Measurements from ENCODE around the gene LRRN2.
"Not testable (repeated sequence)": the region's sequence is repeated elsewhere in the genome, so short reads cannot be mapped to it uniquely, and the experiment has no call there.

LRRN2 gene

DNA sequence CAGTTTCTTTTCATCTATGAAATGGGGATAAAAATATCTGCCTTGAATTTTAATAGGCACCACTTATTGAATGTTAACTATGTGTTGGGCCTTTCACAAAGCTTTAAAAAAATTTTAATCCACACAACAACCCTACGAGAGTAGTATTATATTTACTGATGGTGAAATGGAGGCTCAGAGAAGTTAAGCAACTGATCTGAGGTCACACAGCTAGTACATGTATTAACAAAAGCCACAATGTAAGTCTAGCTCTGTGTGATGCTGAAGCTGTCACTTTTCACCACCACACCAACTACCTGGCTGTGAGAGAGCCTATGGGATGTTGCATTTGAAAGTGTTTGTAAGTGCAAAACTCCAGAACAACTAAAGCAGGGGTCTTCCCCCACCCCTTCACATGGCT, 44.1 kb downstream of the LRRN2 start:
- no peak overlapping the region for H3K4me3 ChIP-seq (ENCODE audit: low read depth, low read length)
- TF ChIP-seq, protein P1, sequence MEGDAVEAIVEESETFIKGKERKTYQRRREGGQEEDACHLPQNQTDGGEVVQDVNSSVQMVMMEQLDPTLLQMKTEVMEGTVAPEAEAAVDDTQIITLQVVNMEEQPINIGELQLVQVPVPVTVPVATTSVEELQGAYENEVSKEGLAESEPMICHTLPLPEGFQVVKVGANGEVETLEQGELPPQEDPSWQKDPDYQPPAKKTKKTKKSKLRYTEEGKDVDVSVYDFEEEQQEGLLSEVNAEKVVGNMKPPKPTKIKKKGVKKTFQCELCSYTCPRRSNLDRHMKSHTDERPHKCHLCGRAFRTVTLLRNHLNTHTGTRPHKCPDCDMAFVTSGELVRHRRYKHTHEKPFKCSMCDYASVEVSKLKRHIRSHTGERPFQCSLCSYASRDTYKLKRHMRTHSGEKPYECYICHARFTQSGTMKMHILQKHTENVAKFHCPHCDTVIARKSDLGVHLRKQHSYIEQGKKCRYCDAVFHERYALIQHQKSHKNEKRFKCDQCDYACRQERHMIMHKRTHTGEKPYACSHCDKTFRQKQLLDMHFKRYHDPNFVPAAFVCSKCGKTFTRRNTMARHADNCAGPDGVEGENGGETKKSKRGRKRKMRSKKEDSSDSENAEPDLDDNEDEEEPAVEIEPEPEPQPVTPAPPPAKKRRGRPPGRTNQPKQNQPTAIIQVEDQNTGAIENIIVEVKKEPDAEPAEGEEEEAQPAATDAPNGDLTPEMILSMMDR (IDR thresholded peaks at IDR 0.05; ENCODE audit: low read depth, low read length): no peak

DNA sequence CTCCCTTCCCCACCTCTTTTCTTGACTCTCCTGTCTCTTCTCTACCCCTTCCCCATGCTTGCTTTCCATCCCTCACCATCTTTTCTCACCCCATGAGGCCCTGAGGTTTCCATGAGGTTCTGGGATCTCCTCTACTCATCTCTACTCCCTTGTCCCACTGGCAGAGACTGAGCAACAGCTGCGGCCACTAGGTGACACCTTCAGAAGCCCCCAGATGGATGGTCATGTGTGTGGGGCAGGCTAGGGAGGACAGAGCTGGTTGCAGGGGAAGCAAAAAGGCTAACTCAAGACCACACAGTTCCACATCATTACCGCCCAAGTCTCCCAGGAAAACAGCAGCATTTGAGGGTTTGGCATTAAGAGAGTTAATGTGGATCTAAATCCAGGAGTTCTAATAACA, 45.0 kb downstream of the LRRN2 start:
- TF ChIP-seq, protein P1 (IDR thresholded peaks at IDR 0.05; ENCODE audit: low read depth, low read length): no peak

DNA sequence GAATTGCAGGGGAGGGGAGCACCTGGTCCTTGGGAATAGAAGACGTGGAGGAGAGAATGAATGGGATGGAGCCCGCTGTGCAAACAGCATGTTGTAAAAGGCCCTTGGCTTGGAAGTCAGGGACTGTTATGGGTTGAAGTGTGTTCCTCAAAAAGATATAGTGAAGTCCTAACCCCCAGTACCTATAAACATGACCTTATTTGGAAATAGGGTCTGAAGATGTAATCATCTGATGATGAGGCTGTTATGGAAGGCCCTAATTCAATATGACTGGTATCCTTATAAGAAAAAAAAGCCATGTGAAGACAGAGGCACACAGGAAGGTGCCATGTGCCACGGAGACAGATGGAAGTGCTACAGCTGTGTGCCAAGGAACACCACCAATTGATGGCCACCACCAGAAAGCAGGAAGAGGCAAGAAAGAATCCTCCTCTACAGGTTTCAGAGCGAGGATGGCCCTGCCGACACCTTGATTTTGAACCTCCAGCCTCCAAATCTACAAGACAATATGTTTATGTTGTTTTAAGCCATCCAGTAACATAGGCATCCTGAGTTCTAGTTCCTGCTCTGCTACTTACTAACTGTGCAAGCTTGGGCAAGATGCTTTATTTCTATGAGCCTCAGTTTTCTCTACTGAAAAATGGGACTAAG, 51.2 kb downstream of the LRRN2 start:
- TF ChIP-seq, protein P1 (IDR thresholded peaks at IDR 0.05; ENCODE audit: low read depth, low read length): no peak

More for the DNA sequence above, 45.0 kb downstream of the LRRN2 start:
- H3K4me3 ChIP-seq (ENCODE audit: low read depth, low read length): no peak overlapping the region

DNA sequence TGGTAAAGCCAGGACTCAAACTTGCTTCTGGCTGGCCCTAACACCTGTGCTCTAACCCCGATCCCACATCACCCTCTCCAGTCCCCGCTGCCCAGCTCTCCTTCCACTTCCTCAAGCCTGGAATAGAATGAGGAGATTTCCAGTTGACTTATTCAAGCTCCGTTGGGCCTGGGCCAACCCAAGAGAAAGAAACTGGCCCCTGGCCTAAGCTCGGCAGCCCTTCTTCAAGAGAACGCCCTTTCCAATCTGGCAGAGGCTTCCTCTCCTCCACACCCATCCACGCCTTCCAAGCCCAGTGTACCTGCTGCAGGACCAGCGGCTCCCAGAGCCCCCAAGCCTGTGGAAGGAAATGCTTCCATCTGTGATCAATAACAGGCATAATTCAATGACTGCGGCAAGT, 51.9 kb downstream of the LRRN2 start:
- TF ChIP-seq, protein P1 (IDR thresholded peaks at IDR 0.05; ENCODE audit: low read depth, low read length): no peak
- H3K4me3 ChIP-seq (ENCODE audit: low read depth, low read length): no peak overlapping the region

More for the DNA sequence above, 51.2 kb downstream of the LRRN2 start:
- H3K4me3 ChIP-seq (ENCODE audit: low read depth, low read length): no peak overlapping the region

DNA sequence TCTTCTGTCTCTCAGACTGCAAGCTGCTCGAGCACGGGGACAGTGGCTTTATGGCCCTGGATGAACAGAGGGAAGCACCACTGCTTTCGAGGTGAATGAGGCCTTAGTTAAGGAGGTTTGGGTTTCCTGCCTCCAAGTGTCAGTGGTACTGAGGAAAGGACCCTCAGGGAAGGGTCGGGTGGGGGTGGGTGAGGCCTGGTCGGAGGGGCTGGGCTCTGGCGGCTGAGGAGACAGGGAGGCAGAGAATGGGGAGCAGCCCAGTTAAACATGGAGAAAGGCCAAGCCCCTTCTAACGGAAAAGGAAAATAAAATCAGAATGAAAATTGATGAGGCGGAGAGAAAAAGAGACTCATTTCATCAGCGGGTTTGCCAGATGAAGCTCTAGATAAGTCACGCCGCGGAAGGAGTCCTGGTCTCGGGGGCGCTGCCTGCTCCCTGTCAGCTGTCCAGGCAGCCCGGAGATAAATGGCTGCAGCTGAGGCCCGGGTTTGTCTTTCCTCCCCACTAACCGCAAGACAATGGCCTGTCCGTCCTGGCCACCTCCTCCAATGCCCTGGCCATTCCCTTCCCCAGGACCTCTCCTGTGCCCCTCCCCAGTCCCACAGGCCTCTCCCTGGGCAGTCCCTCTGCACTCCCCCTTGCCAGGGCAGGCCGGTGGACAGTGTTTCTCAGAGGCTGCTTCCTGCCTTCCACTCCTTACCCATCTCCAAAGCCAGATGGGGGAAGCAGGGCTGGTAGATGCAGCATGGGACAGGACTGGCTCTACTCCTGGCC, 55.2 kb downstream of the LRRN2 start:
- TF ChIP-seq, protein P1 (IDR thresholded peaks at IDR 0.05; ENCODE audit: low read depth, low read length): no peak
- no peak overlapping the region for H3K4me3 ChIP-seq (ENCODE audit: low read depth, low read length)

DNA sequence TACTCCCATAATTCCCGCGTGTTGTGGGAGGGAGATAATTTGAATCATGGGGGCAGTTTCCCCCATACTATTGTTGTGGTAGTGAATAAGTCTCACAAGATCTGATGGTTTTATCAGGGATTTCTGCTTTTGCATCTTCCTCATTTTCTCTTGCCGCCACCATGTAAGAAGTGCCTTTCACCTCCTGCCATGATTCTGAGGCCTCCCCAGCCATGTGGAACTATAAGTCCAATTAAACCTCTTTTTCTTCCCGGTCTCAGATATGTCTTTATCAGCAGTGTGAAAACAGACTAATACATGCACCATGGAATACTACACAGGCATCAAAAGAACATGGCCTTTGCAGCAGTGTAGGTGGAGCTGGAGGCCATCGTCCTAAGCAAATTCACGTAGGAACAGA, 56.1 kb downstream of the LRRN2 start:
- not testable (repeated sequence) for H3K4me3 ChIP-seq (ENCODE audit: low read depth, low read length)

DNA sequence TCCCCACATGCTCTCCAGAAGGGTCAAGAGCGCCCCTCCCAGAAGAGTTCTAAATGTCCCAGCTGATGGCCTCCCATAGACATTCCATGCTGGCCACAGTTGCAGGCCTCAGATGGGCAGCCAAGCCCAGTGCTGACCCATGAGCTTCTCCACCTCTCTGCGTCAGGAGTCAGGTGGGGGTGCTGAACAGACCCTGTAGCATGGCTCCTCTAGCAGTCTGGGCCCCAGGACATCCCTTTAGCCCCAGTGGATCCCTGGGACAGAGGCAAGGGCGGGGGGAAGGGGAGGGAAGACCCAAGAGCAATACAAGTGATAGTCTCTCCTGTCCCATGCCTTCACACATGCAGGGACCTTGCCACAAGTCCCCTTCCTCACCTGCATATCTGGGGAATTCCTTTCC, 56.7 kb downstream of the LRRN2 start:
- H3K4me3 ChIP-seq (ENCODE audit: low read depth, low read length): no peak overlapping the region
- TF ChIP-seq, protein P1 (IDR thresholded peaks at IDR 0.05; ENCODE audit: low read depth, low read length): no peak

Data from WI38 (cell line).